Activated T-helper 17 cell treated with anti-CD3 and anti-CD28 coated beads, Interleukin-2, amount 50 U/mL, for 72 hours (primary cell): ENCODE results near the gene GRAMD4. TPM values are rescaled to one million over a fixed set of nuclear protein-coding genes. Genes with fewer than 3 reads are reported as not detected.
"Not testable (repeated sequence)": the region's sequence is repeated elsewhere in the genome, so short reads cannot be mapped to it uniquely, and the experiment has no call there.

Experiments used
- ATAC-seq: fragments of 150-1000 bp; cut with Tn5 transposase; replicated peaks from 2 replicates; pipeline ENCODE4 v1.10.0; 2021; ENCODE audit warnings: mild to moderate bottlenecking, moderate library complexity
- H3K27ac Mint-ChIP-seq: one replicate; pipeline ENCODE4 v1.8.0; 2022; ENCODE audit warnings: mixed read lengths
- H3K27me3 Mint-ChIP-seq: one replicate; pipeline ENCODE4 v1.8.0; 2022; ENCODE audit warnings: mixed read lengths
- H3K36me3 Mint-ChIP-seq: one replicate; pipeline ENCODE4 v1.8.0; 2022; ENCODE audit warnings: low read depth, mild to moderate bottlenecking, mixed read lengths
- H3K4me1 Mint-ChIP-seq: one replicate; pipeline ENCODE4 v1.8.0; 2022; ENCODE audit warnings: mixed read lengths
- H3K4me3 Mint-ChIP-seq: one replicate; pipeline ENCODE4 v1.8.0; 2022; ENCODE audit warnings: mild to moderate bottlenecking, mixed read lengths
- H3K9me3 Mint-ChIP-seq: one replicate; pipeline ENCODE4 v1.8.0; 2022; ENCODE audit warnings: mixed read lengths
- total RNA-seq, 2 donors: library from RNA; stranded (reverse); gene quantifications; one replicate each; pipeline ENCODE4 v1.2.3, GENCODE V29; 2022

GRAMD4 gene
- total RNA-seq, 2 donors from 2014 or later, result 23.6 to 51.0 TPM

GRCh38 chr22:46640293-46641055 lies 20.3 kb downstream of the GRAMD4 start:
- Mint-ChIP-seq H3K4me3 (no peak overlapping the region), H3K36me3 (no peaks in the 10 kb centered on the region), H3K27me3 (no peaks in the 10 kb centered on the region), H3K27ac (no peak overlapping the region), H3K4me1 (peaks cover 21% of the 10 kb centered on the region), H3K9me3 (peaks cover 4% of the 10 kb centered on the region)
- ATAC-seq, result no peak

- H3K4me3 Mint-ChIP-seq, result no peak overlapping the region
- no peak for ATAC-seq
- no peaks in the 10 kb centered on the region for H3K36me3 Mint-ChIP-seq
- no peak overlapping the region for H3K27ac Mint-ChIP-seq
- H3K4me1 Mint-ChIP-seq, result peaks cover 21% of the 10 kb centered on the region
- peaks cover 4% of the 10 kb centered on the region for H3K9me3 Mint-ChIP-seq
- H3K27me3 Mint-ChIP-seq, result no peaks in the 10 kb centered on the region
These were observed 21.7 kb downstream of the GRAMD4 start for GRCh38 chr22:46641811-46642266.

- H3K36me3 Mint-ChIP-seq, H3K27me3 Mint-ChIP-seq, H3K4me3 Mint-ChIP-seq, H3K27ac Mint-ChIP-seq, H3K9me3 Mint-ChIP-seq, ATAC-seq: not testable (repeated sequence)
- H3K4me1 Mint-ChIP-seq, result peaks cover 25% of the 10 kb centered on the region
These were observed 22.8 kb downstream of the GRAMD4 start for GRCh38 chr22:46642840-46643480.

GRCh38 chr22:46646531-46647215 lies 26.5 kb downstream of the GRAMD4 start:
- Mint-ChIP-seq H3K4me3 (no peak overlapping the region), H3K4me1 (peaks cover 32% of the 10 kb centered on the region), H3K27me3 (no peaks in the 10 kb centered on the region), H3K9me3 (peaks cover 4% of the 10 kb centered on the region), H3K27ac (no peak overlapping the region), H3K36me3 (no peaks in the 10 kb centered on the region)
- ATAC-seq, result no peak

- H3K27ac Mint-ChIP-seq, H3K27me3 Mint-ChIP-seq, H3K9me3 Mint-ChIP-seq, ATAC-seq, H3K36me3 Mint-ChIP-seq, H3K4me3 Mint-ChIP-seq: not testable (repeated sequence)
- peaks cover 32% of the 10 kb centered on the region for H3K4me1 Mint-ChIP-seq
These were observed 28.1 kb downstream of the GRAMD4 start for GRCh38 chr22:46648225-46648820.

- Mint-ChIP-seq H3K27me3 (no peaks in the 10 kb centered on the region), H3K27ac (peak overlapping the region; percentile 50), H3K36me3 (no peaks in the 10 kb centered on the region), H3K4me1 (peaks cover 26% of the 10 kb centered on the region), H3K9me3 (no peaks in the 10 kb centered on the region), H3K4me3 (no peak overlapping the region)
- no peak for ATAC-seq
These were observed 29.2 kb downstream of the GRAMD4 start for GRCh38 chr22:46649141-46650077.

- Mint-ChIP-seq H3K9me3 (no peaks in the 10 kb centered on the region), H3K4me1 (peaks cover 26% of the 10 kb centered on the region), H3K27ac (peak overlapping the region; percentile 50), H3K36me3 (no peaks in the 10 kb centered on the region), H3K4me3 (no peak overlapping the region), H3K27me3 (no peaks in the 10 kb centered on the region)
- ATAC-seq, result no peak
These were observed 30.1 kb downstream of the GRAMD4 start for GRCh38 chr22:46650078-46650810.

GRCh38 chr22:46651316-46651715 lies 31.1 kb downstream of the GRAMD4 start:
- Mint-ChIP-seq H3K4me1 (peaks cover 26% of the 10 kb centered on the region), H3K27ac (peak overlapping the region; percentile 82), H3K27me3 (no peaks in the 10 kb centered on the region), H3K4me3 (peak overlapping the region; percentile 61), H3K9me3 (no peaks in the 10 kb centered on the region), H3K36me3 (no peaks in the 10 kb centered on the region)
- ATAC-seq, result no peak

- peak; percentile 34 for ATAC-seq
- Mint-ChIP-seq H3K36me3 (no peaks in the 10 kb centered on the region), H3K4me3 (peak overlapping the region; percentile 61), H3K27ac (peak overlapping the region; percentile 82), H3K9me3 (no peaks in the 10 kb centered on the region), H3K4me1 (peaks cover 30% of the 10 kb centered on the region), H3K27me3 (no peaks in the 10 kb centered on the region)
These were observed 32.1 kb downstream of the GRAMD4 start for GRCh38 chr22:46652081-46652846.

GRCh38 chr22:46652847-46653331 lies 32.7 kb downstream of the GRAMD4 start:
- peak overlapping the region; percentile 61 for H3K4me3 Mint-ChIP-seq
- H3K36me3 Mint-ChIP-seq, result no peaks in the 10 kb centered on the region
- H3K4me1 Mint-ChIP-seq, result peaks cover 27% of the 10 kb centered on the region
- peak overlapping the region; percentile 76 for H3K27ac Mint-ChIP-seq
- H3K27me3 Mint-ChIP-seq, result no peaks in the 10 kb centered on the region
- ATAC-seq, result no peak
- H3K9me3 Mint-ChIP-seq, result no peaks in the 10 kb centered on the region

- H3K27ac Mint-ChIP-seq, result peak overlapping the region; percentile 75
- peak overlapping the region; percentile 61 for H3K4me3 Mint-ChIP-seq
- H3K9me3 Mint-ChIP-seq, result no peaks in the 10 kb centered on the region
- no peaks in the 10 kb centered on the region for H3K36me3 Mint-ChIP-seq
- H3K27me3 Mint-ChIP-seq, result no peaks in the 10 kb centered on the region
- ATAC-seq, result peak; percentile 90
- H3K4me1 Mint-ChIP-seq, result peaks cover 19% of the 10 kb centered on the region
These were observed 33.4 kb downstream of the GRAMD4 start for GRCh38 chr22:46653596-46653995.

- Mint-ChIP-seq H3K4me3 (no peak overlapping the region), H3K36me3 (no peaks in the 10 kb centered on the region), H3K9me3 (no peaks in the 10 kb centered on the region), H3K4me1 (peaks cover 19% of the 10 kb centered on the region), H3K27ac (peak overlapping the region; percentile 59), H3K27me3 (no peaks in the 10 kb centered on the region)
- ATAC-seq, result no peak
These were observed 34.2 kb downstream of the GRAMD4 start for GRCh38 chr22:46654426-46654825.
